OCI-LY7 (cell line): ENCODE results near the gene HOXB5. TPM values are rescaled to one million over a fixed set of nuclear protein-coding genes. Genes with fewer than 3 reads are reported as not detected.

Experiments used
- BruUV-seq: library from RNA; stranded (reverse); fragments of 400-500 nt; replicated peaks from 2 replicates; lab custom pipeline; 2021; lab: Mats Ljungman, UMichigan
- CTCF ChIA-PET: fragments of 300-600 bp; sonication (Branson Sonifier 250); formaldehyde crosslinking; loops from one replicate; lab custom pipeline; 2022; ENCODE audit warnings: antibody characterized with exemption; ENCODE audit not compliant: unreplicated experiment; lab: Charles Lee
- POLR2A ChIA-PET: fragments of 300-600 bp; sonication (Branson Sonifier 250); formaldehyde crosslinking; loops from one replicate; lab custom pipeline; 2022; ENCODE audit warnings: antibody characterized with exemption; lab: Charles Lee
- DNase-seq: peaks from one replicate; pipeline ENCODE4 v3.0.0-alpha.2; 2015; ENCODE audit warnings: low spot score
- H2AFZ ChIP-seq: fragments of 200-600 bp; sonication (generic), shearing (Covaris generic); 2 replicates; pipeline ENCODE4 v1.6.1; 2014; ENCODE audit warnings: mild to moderate bottlenecking, antibody characterized with exemption, low read length, moderate library complexity
- H3K27ac ChIP-seq: fragments of 200-600 bp; sonication (generic); 2 replicates; pipeline ENCODE4 v1.5.1; 2014; ENCODE audit warnings: mixed run types, low read depth, mild to moderate bottlenecking, moderate library complexity, low read length, inconsistent platforms; ENCODE audit not compliant: poor library complexity, severe bottlenecking
- H3K36me3 ChIP-seq: fragments of 200-600 bp; sonication (generic); 2 replicates; pipeline ENCODE4 v1.6.1; 2014; ENCODE audit warnings: mild to moderate bottlenecking, antibody characterized with exemption, low read length, moderate library complexity, mixed read lengths; ENCODE audit not compliant: insufficient read depth
- H3K4me1 ChIP-seq: fragments of 200-600 bp; sonication (generic); 2 replicates; pipeline ENCODE4 v1.5.1; 2014; ENCODE audit warnings: mild to moderate bottlenecking, low read length; ENCODE audit not compliant: insufficient read depth, poor library complexity, severe bottlenecking
- H3K4me2 ChIP-seq: fragments of 200-600 bp; sonication (generic); 2 replicates; pipeline ENCODE4 v1.6.1; 2014; ENCODE audit warnings: mild to moderate bottlenecking, low read length
- H3K4me3 ChIP-seq: fragments of 200-600 bp; sonication (generic); 2 replicates; pipeline ENCODE4 v1.5.1; 2014; ENCODE audit warnings: mild to moderate bottlenecking, low read depth, low read length; ENCODE audit not compliant: poor library complexity, severe bottlenecking
- H3K79me2 ChIP-seq: fragments of 200-600 bp; sonication (generic); 2 replicates; pipeline ENCODE4 v1.6.1; 2016; ENCODE audit warnings: low read depth, mild to moderate bottlenecking, low read length, moderate library complexity, mixed read lengths; ENCODE audit not compliant: insufficient read depth
- H3K9me2 ChIP-seq: fragments of 200-600 bp; sonication (generic); 2 replicates; pipeline ENCODE4 v1.6.1; 2016; ENCODE audit warnings: mild to moderate bottlenecking, low read length, mixed read lengths; ENCODE audit not compliant: insufficient read depth
- H3K9me3 ChIP-seq: fragments of 200-600 bp; sonication (generic); 2 replicates; pipeline ENCODE4 v1.6.1; 2014; ENCODE audit warnings: mild to moderate bottlenecking, mixed run types, low read length, mixed read lengths
- H4K20me1 ChIP-seq: fragments of 200-600 bp; sonication (generic); 2 replicates; pipeline ENCODE4 v1.6.1; 2014; ENCODE audit warnings: mild to moderate bottlenecking, antibody characterized with exemption, low read length, moderate library complexity, mixed read lengths; ENCODE audit not compliant: insufficient read depth
- CTCF ChIP-seq: fragments of 200-600 bp; sonication (generic); conservative IDR thresholded peaks from 2 replicates; pipeline ENCODE4 v1.5.1; 2014; ENCODE audit warnings: mild to moderate bottlenecking, antibody characterized with exemption, low read length, moderate library complexity, mixed read lengths
- EZH2phosphoT487 ChIP-seq: fragments of 200-600 bp; sonication (generic); IDR thresholded peaks from 2 replicates; pipeline ENCODE4 v1.6.1; 2018; ENCODE audit warnings: low read depth, borderline replicate concordance, mild to moderate bottlenecking, mixed run types, antibody characterized with exemption, low read length, moderate library complexity, mixed read lengths
- intact Hi-C: fragments of 100-400 bp; cut with micrococcal nuclease; formaldehyde crosslinking; loops from one replicate; pipeline ENCODE4 v1.10.0; 2022; ENCODE audit not compliant: unreplicated experiment
- total RNA-seq, 2 experiments: library from RNA; depleted of rRNA in 1 of 2; stranded (reverse); fragments of >200 nt in 1 of 2; shearing (Covaris generic) in 1 of 2; gene quantifications; 2 replicates each; pipeline ENCODE4 v1.2.3, GENCODE V29; 2014 to 2022

The HOXB5 gene
- total RNA-seq, 2 experiments from 2014 or later = not detected

GRCh38 chr17:48600244-48601098 is 6.9 kb upstream of the HOXB5 start:
- no TSS peak for BruUV-seq
- H2AFZ ChIP-seq = no peak overlapping the region
- H3K4me1 ChIP-seq = peaks cover 6% of the 10 kb centered on the region
- ChIA-PET CTCF (interaction anchor here (0.6 kb wide), 1 partner anchor 399 kb away, joined by 3 read pairs; no protein-coding TSS in a partner anchor), POLR2A (no interaction called here)
- TF ChIP-seq EZH2phosphoT487 (no peak), CTCF (no peak)
- no peak for DNase-seq
- H3K27ac ChIP-seq = no peak overlapping the region
- no peaks in the 10 kb centered on the region for H4K20me1 ChIP-seq
- H3K4me2 ChIP-seq = no peak overlapping the region
- H3K9me2 ChIP-seq = no peaks in the 10 kb centered on the region
- no peaks in the 10 kb centered on the region for H3K9me3 ChIP-seq
- no peak overlapping the region for H3K4me3 ChIP-seq
- no peaks in the 10 kb centered on the region for H3K79me2 ChIP-seq
- H3K36me3 ChIP-seq = no peaks in the 10 kb centered on the region
- intact Hi-C loops = no loop called here

GRCh38 chr17:48599354-48599753 is 5.8 kb upstream of the HOXB5 start:
- no peaks in the 10 kb centered on the region for H3K9me3 ChIP-seq
- no peaks in the 10 kb centered on the region for H3K79me2 ChIP-seq
- DNase-seq = no peak
- peaks cover 6% of the 10 kb centered on the region for H3K4me1 ChIP-seq
- TF ChIP-seq EZH2phosphoT487 (no peak), CTCF (no peak)
- no peak overlapping the region for H3K27ac ChIP-seq
- no peak overlapping the region for H3K4me3 ChIP-seq
- ChIA-PET CTCF (no interaction called here), POLR2A (interaction anchor here (0.6 kb wide), 2 partner anchors 11 to 52 kb away, joined by 3 to 4 read pairs; no protein-coding TSS in a partner anchor)
- H3K36me3 ChIP-seq = no peaks in the 10 kb centered on the region
- intact Hi-C loops = loop anchor here (10.0 kb wide), 1 partner anchor 335 kb away; no protein-coding TSS in a partner anchor
- H2AFZ ChIP-seq = no peak overlapping the region
- no TSS peak for BruUV-seq
- no peaks in the 10 kb centered on the region for H3K9me2 ChIP-seq
- H4K20me1 ChIP-seq = no peaks in the 10 kb centered on the region
- no peak overlapping the region for H3K4me2 ChIP-seq

- no peaks in the 10 kb centered on the region for H3K36me3 ChIP-seq
- H3K4me2 ChIP-seq = no peak overlapping the region
- H2AFZ ChIP-seq = no peak overlapping the region
- no peaks in the 10 kb centered on the region for H3K9me3 ChIP-seq
- H4K20me1 ChIP-seq = no peaks in the 10 kb centered on the region
- H3K9me2 ChIP-seq = no peaks in the 10 kb centered on the region
- H3K4me1 ChIP-seq = peaks cover 6% of the 10 kb centered on the region
- CTCF ChIA-PET = no interaction called here
- no peak overlapping the region for H3K4me3 ChIP-seq
- TF ChIP-seq EZH2phosphoT487 = no peak
- TF ChIP-seq CTCF = no peak
- POLR2A ChIA-PET = interaction anchor here (0.6 kb wide), 1 partner anchor 51 kb away, joined by 3 read pairs; no protein-coding TSS in a partner anchor
- intact Hi-C loops = loop anchor here (10.0 kb wide), 1 partner anchor 334 kb away; no protein-coding TSS in a partner anchor
- no peak for DNase-seq
- BruUV-seq = no TSS peak
- H3K79me2 ChIP-seq = no peaks in the 10 kb centered on the region
- H3K27ac ChIP-seq = no peak overlapping the region
Measured at GRCh38 chr17:48598736-48599135, 5.2 kb upstream of the HOXB5 start.
